Chondrocyte (in vitro differentiated cells): ENCODE results near the gene CGB3. TPM values are rescaled to one million over a fixed set of nuclear protein-coding genes. Genes with fewer than 3 reads are reported as not detected.

ENCODE experiments used
- DNase-seq: peaks from one replicate; pipeline ENCODE4 v3.0.0; 2021; ENCODE audit warnings: mixed read lengths, low spot score
- H3K27ac Mint-ChIP-seq: one replicate; pipeline ENCODE4 v1.8.0; 2021; ENCODE audit warnings: mild to moderate bottlenecking, moderate library complexity, mixed read lengths; ENCODE audit not compliant: unreplicated experiment
- H3K27me3 Mint-ChIP-seq: 2 replicates; pipeline ENCODE4 v1.8.0; 2021; ENCODE audit warnings: low read depth, mixed read lengths
- H3K36me3 Mint-ChIP-seq: 2 replicates; pipeline ENCODE4 v1.8.0; 2021; ENCODE audit warnings: low read depth, mixed read lengths
- H3K4me1 Mint-ChIP-seq: 2 replicates; pipeline ENCODE4 v1.8.0; 2021; ENCODE audit warnings: low read depth, mild to moderate bottlenecking, mixed read lengths
- H3K4me3 Mint-ChIP-seq: one replicate; pipeline ENCODE4 v1.8.0; 2021; ENCODE audit warnings: mild to moderate bottlenecking, moderate library complexity, mixed read lengths; ENCODE audit not compliant: unreplicated experiment
- H3K9me3 Mint-ChIP-seq: 2 replicates; pipeline ENCODE4 v1.8.0; 2021; ENCODE audit warnings: low read depth, mixed read lengths
- microRNA-seq: library from miRNA; unstranded; fragments of <30 nt; microRNA quantifications from one replicate; pipeline ENCODE4 v1.2.0, GENCODE V29; 2020; ENCODE audit warnings: borderline number of aligned reads
- total RNA-seq: library from RNA; stranded (reverse); gene quantifications from 3 replicates; pipeline ENCODE4 v1.2.1, GENCODE V29; 2021
- TF ChIP-seq, protein P1 (sequence below): fragments of 200-600 bp; sonication (generic); IDR thresholded peaks from 2 replicates; pipeline ENCODE4 v1.5.0; 2021; ENCODE audit warnings: antibody characterized with exemption, mild to moderate bottlenecking, moderate library complexity

Gene CGB3
- total RNA-seq, 1 donor from 2014 or later: not detected

DNA sequence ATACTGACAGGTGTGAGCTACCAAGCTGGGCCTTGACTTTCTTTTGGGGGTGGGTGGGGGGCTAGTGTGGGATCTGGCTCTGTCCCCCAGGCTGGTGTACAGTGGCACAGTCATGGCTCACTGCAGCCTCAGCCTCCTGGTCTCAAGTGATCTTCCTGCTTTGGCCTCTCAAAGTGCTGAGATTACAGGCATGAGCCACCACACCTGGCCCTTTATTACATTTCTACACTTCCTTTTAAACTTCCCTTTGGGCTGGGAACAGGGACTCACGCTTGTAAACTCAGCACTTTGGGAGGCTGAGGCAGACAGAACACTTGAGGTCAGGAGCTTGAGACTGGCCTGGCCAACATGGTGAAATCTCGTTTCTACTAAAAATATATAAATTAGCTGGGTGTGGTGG is 47.1 kb downstream of the CGB3 start:
- Mint-ChIP-seq H3K4me1 (peaks cover 21% of the 10 kb centered on the region), H3K27ac (no peak overlapping the region), H3K4me3 (no peak overlapping the region), H3K36me3 (peaks cover 20% of the 10 kb centered on the region), H3K27me3 (no peaks in the 10 kb centered on the region), H3K9me3 (no peaks in the 10 kb centered on the region)
- TF ChIP-seq, protein P1, sequence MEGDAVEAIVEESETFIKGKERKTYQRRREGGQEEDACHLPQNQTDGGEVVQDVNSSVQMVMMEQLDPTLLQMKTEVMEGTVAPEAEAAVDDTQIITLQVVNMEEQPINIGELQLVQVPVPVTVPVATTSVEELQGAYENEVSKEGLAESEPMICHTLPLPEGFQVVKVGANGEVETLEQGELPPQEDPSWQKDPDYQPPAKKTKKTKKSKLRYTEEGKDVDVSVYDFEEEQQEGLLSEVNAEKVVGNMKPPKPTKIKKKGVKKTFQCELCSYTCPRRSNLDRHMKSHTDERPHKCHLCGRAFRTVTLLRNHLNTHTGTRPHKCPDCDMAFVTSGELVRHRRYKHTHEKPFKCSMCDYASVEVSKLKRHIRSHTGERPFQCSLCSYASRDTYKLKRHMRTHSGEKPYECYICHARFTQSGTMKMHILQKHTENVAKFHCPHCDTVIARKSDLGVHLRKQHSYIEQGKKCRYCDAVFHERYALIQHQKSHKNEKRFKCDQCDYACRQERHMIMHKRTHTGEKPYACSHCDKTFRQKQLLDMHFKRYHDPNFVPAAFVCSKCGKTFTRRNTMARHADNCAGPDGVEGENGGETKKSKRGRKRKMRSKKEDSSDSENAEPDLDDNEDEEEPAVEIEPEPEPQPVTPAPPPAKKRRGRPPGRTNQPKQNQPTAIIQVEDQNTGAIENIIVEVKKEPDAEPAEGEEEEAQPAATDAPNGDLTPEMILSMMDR: no peak
- DNase-seq: no peak

DNA sequence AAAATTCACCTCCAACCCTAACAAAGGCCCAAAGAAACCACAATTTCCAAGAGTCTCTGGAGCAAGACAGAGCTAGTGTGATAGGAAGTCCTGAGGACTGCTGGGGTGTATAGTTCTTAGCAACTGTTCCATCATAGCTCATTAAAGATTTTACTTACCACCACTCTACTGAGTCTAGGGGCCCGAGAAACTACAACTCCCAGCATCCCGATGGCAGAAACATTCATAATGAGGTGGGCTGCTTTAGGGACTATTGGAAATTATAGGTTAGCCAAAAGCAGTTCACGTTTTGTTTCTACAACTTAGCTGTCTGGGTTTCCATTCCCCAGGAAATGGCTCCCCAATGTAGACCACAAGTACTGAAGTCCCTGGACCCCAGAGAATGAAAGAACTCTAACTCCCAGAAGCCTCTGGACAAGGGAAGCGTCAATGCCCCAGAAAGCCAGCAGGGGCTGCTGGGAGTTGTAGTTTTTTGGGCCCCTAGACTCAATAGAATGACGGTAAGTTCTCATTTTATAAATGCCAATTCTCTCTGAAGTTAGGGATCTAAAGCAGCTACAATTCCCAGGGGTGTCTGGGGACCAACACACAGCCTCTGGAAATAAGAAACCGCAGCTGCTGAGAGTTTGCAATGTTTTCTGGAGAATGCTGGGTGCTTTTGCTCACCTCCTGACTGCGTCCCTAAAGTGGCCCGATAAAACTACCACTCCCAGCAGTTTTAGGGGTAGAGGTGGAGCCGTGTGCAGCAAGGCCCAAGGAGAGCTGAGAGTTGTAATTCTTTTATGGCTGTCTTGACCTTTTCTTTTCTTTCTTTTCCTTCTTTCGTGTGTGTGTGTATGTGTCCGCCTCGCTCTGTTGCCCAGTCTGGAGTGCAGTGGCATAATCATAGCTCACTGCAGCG is 47.9 kb downstream of the CGB3 start:
- H3K27ac Mint-ChIP-seq: no peak overlapping the region

More for the DNA sequence above, 47.9 kb downstream of the CGB3 start:
- H3K9me3 Mint-ChIP-seq: no peaks in the 10 kb centered on the region
- H3K4me3 Mint-ChIP-seq: no peak overlapping the region
- TF ChIP-seq, protein P1: peak; percentile 27
- DNase-seq: no peak
- H3K4me1 Mint-ChIP-seq: peaks cover 21% of the 10 kb centered on the region
- H3K27me3 Mint-ChIP-seq: no peaks in the 10 kb centered on the region
- peaks cover 17% of the 10 kb centered on the region for H3K36me3 Mint-ChIP-seq

Small RNA genes lying within 50 kb of the gene (microRNA-seq; reads per million reads assigned to microRNA genes)
- not detected for gene MIR6798

Other genes starting within 250 kb of the CGB3 start
- gene BCAT2, start 213.3 kb downstream of the CGB3 start, total RNA-seq: 30.9 to 42.2 TPM (median 41.4 TPM) in 3 replicates
- 11.4 to 13.6 TPM (median 13.5 TPM) in 3 replicates for gene HSD17B14, start 187.8 kb downstream of the CGB3 start, total RNA-seq
- gene PLEKHA4, start 155.7 kb downstream of the CGB3 start, total RNA-seq: 16.8 to 34.3 TPM (median 19.6 TPM) in 3 replicates
- gene PPP1R15A, start 151.9 kb downstream of the CGB3 start, total RNA-seq: 42.1 to 106 TPM (median 104 TPM) in 3 replicates
- not detected in 3 replicates for gene TULP2, start 125.6 kb downstream of the CGB3 start, total RNA-seq
- gene NUCB1, start 124.0 kb downstream of the CGB3 start, total RNA-seq: 209 to 277 TPM (median 215 TPM) in 3 replicates
- not detected in 3 replicates for gene DHDH, start 90.6 kb downstream of the CGB3 start, total RNA-seq
- 161 to 167 TPM (median 165 TPM) in 3 replicates for gene BAX, start 69.5 kb downstream of the CGB3 start, total RNA-seq
- 1,722 to 4,533 TPM (median 1,892 TPM) in 3 replicates for gene FTL, start 59.0 kb downstream of the CGB3 start, total RNA-seq
- 43.4 to 51.1 TPM (median 49.1 TPM) in 3 replicates for gene GYS1, start 31.0 kb downstream of the CGB3 start, total RNA-seq
- gene RUVBL2, start 30.4 kb downstream of the CGB3 start, total RNA-seq: 45.3 to 72.5 TPM (median 47.7 TPM) in 3 replicates
- not detected in 3 replicates for gene LHB, start 7.2 kb downstream of the CGB3 start, total RNA-seq
- gene CGB2, start 7.6 kb upstream of the CGB3 start, total RNA-seq: 0.56 TPM in 1 of 3 replicates, not detected in the others
- gene CGB1, start 12.6 kb upstream of the CGB3 start, total RNA-seq: 0.92 TPM in 1 of 3 replicates, not detected in the others
- gene CGB5, start 19.5 kb upstream of the CGB3 start, total RNA-seq: 1.6 TPM in 1 of 3 replicates, not detected in the others
- 1.7 to 3.1 TPM (median 2.4 TPM) in 3 replicates for gene CGB8, start 24.8 kb upstream of the CGB3 start, total RNA-seq
- 0.52 to 0.85 TPM in 2 of 3 replicates, not detected in the other for gene CGB7, start 33.4 kb upstream of the CGB3 start, total RNA-seq
- gene NTF4, start 40.5 kb upstream of the CGB3 start, total RNA-seq: 1.1 to 1.6 TPM in 2 of 3 replicates, not detected in the other
- gene KCNA7, start 48.4 kb upstream of the CGB3 start, total RNA-seq: 0.12 TPM in 1 of 3 replicates, not detected in the others
- gene SNRNP70, start 61.1 kb upstream of the CGB3 start, total RNA-seq: 151 to 218 TPM (median 163 TPM) in 3 replicates
- gene LIN7B, start 90.0 kb upstream of the CGB3 start, total RNA-seq: 12.7 to 14.3 TPM (median 13.9 TPM) in 3 replicates
- 1.1 to 1.7 TPM (median 1.6 TPM) in 3 replicates for gene C19orf73, start 94.8 kb upstream of the CGB3 start, total RNA-seq
- 12.7 to 14.4 TPM (median 13.9 TPM) in 3 replicates for gene PPFIA3, start 95.2 kb upstream of the CGB3 start, total RNA-seq
- gene HRC, start 131.1 kb upstream of the CGB3 start, total RNA-seq: not detected in 3 replicates
- gene TRPM4, start 133.5 kb upstream of the CGB3 start, total RNA-seq: 42.2 to 53.4 TPM (median 50.2 TPM) in 3 replicates